AG04449 (cell line): Measurements from ENCODE around the gene HSD3B1.

ENCODE experiments used
- CTCF ChIA-PET: fragments of 350-600 bp; formaldehyde crosslinking; extraction: SDS; loops from one replicate; lab custom pipeline; 2021; ENCODE audit warnings: antibody characterized with exemption; lab: Yijun Ruan, JAX
- POLR2A ChIA-PET: fragments of 400-600, 350-600 bp; formaldehyde crosslinking; extraction: SDS; loops from one replicate; lab custom pipeline; 2020; ENCODE audit warnings: antibody characterized with exemption, inconsistent platforms; lab: Yijun Ruan, JAX
- DNase-seq: peaks from one replicate; pipeline ENCODE4 v3.0.0-alpha.2; 2010; ENCODE audit warnings: low read depth, low spot score
- H3K4me3 ChIP-seq: 2 replicates; pipeline ENCODE4 v1.5.1; 2011; ENCODE audit warnings: low read depth, mild to moderate bottlenecking, control low read depth, low read length
- CTCF ChIP-seq: IDR thresholded peaks from one replicate; pipeline ENCODE4 v1.5.1; 2011; ENCODE audit warnings: mild to moderate bottlenecking, moderate library complexity, low read length, control low read depth, inconsistent platforms; ENCODE audit not compliant: insufficient read depth; ENCODE audit errors: missing control alignments

Gene HSD3B1

GRCh38 chr1:119469741-119470140, 37.3 kb upstream of the HSD3B1 start:
- TF ChIP-seq CTCF, result no peak
- ChIA-PET CTCF (no interaction called here), POLR2A (no interaction called here)
- DNase-seq, result no peak
- H3K4me3 ChIP-seq, result no peak overlapping the region

GRCh38 chr1:119470377-119470776, 36.6 kb upstream of the HSD3B1 start:
- H3K4me3 ChIP-seq, result no peak overlapping the region
- TF ChIP-seq CTCF, result no peak
- CTCF ChIA-PET, result no interaction called here
- POLR2A ChIA-PET, result no interaction called here
- DNase-seq, result no peak

- ChIA-PET POLR2A (no interaction called here), CTCF (no interaction called here)
- TF ChIP-seq CTCF, result no peak
- no peak overlapping the region for H3K4me3 ChIP-seq
- no peak for DNase-seq
Observed at GRCh38 chr1:119470958-119471357, 36.1 kb upstream of the HSD3B1 start.

- CTCF ChIA-PET, result no interaction called here
- no peak overlapping the region for H3K4me3 ChIP-seq
- no peak for DNase-seq
- POLR2A ChIA-PET, result no interaction called here
- no peak for TF ChIP-seq CTCF
Observed at GRCh38 chr1:119471566-119471965, 35.4 kb upstream of the HSD3B1 start.

- no peak for TF ChIP-seq CTCF
- CTCF ChIA-PET, result interaction anchor here (1.1 kb wide), 1 partner anchor 188 kb away, joined by 4 read pairs; no protein-coding TSS in a partner anchor
- H3K4me3 ChIP-seq, result no peak overlapping the region
- DNase-seq, result no peak
- POLR2A ChIA-PET, result no interaction called here
Observed at GRCh38 chr1:119472080-119472818, 34.8 kb upstream of the HSD3B1 start.

- DNase-seq, result no peak
- ChIA-PET CTCF (interaction anchor here (1.1 kb wide), 1 partner anchor 187 kb away, joined by 4 read pairs; no protein-coding TSS in a partner anchor), POLR2A (no interaction called here)
Observed at GRCh38 chr1:119472819-119473175, 34.2 kb upstream of the HSD3B1 start.

More at GRCh38 chr1:119472819-119473175, 34.2 kb upstream of the HSD3B1 start:
- no peak overlapping the region for H3K4me3 ChIP-seq
- no peak for TF ChIP-seq CTCF
